Right ventricle myocardium superior (tissue), 1 donor: ENCODE results near the gene APP. TPM values are rescaled to one million over a fixed set of nuclear protein-coding genes. Genes with fewer than 3 reads are reported as not detected.

Source experiments
- ATAC-seq: fragments of 200-7000 bp; cut with Tn5 transposase; one replicate; pipeline ENCODE4 v1.9.1; 2020; ENCODE audit warnings: mild to moderate bottlenecking; ENCODE audit not compliant: poor library complexity
- DNase-seq: peaks from one replicate; pipeline ENCODE4 v3.0.0-alpha.2; 2020
- intact Hi-C: fragments of 100-400 bp; cut with DNase I; formaldehyde crosslinking; loops from one replicate; pipeline ENCODE4 v1.11.2; 2022
- total RNA-seq: library from RNA; stranded (reverse); fragmentation: NEBNext Ultra II Directional; extraction: Animal tissue kit (Norgen Biotek cat#: 25700); gene quantifications from one replicate; pipeline ENCODE4 v1.2.1, GENCODE V29; 2021
- donor health status: DM: no; HTN: yes; CAD: no; lungs with severe emphysema.

The APP gene
- total RNA-seq, 1 donor from 2014 or later = 292 TPM

DNA sequence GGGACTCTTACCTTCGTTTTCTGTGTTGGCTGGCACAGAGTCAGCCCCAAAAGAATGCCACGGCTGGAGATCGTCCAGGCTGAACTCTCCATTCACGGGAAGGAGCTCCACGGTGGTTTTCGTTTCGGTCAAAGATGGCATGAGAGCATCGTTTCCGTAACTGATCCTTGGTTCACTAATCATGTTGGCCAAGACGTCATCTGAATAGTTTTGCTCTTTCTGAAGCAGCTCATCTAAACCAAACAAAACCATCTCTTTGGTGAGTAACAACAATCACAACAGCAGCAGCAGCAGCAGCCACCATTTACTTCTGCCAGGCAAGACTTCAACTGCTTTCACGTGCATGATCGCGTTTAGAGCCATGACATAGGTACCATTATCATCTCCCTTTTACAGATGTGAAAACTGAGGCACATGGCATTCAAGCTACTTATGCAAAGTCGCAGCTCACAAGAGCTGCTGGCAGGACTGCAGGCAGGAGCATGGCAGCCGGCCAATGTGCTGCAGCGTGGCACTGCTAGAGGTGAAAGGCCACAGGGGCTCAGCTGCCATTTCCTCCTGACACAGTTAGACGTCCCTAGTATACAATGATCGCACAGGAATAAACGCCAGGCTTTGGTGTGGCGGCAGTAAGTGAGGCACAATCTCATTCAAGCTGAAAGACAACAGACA, 258.7 kb downstream of the APP start:
- intact Hi-C loops = no loop called here
- DNase-seq (peak; percentile 69), ATAC-seq (no peak)

DNA sequence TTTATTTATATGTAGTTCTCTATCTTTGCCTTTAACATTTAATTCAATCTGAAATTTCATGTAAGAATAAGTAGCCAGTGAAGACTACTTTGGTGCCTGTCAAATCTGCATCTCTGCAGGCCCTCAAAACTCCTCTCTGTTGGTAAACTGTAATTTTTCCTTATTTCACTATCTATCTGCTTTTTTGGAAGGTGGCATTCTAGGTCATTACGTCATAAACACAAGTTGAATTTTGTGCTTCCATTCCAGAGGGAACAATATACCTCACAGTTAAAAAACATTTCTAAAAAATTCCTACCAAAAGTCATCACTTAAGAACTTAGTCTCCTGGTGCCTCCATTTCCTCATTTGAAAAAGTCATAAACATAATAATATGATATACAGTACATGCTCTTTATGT, 259.8 kb downstream of the APP start:
- ATAC-seq = no peak
- intact Hi-C loops = no loop called here
- no peak for DNase-seq

DNA sequence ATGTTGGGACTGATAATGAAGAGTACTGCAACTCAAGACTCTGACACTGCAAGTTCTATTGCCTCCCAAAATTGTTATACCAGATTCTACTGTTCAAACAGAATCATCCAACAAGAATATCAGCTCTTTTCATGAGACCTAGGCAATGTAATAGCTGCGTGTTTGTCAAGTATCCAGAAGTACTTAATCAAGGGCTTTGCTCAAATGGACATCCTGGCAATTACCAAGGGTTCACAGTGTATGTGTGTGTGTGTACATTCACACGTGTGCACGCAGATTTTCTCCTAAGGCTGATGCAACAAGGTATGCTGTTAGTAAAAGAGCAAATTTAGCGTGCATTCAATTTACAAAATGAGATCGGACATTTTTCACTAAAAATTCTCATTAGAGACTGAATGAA, 261.2 kb downstream of the APP start:
- ATAC-seq (no peak), DNase-seq (no peak)
- intact Hi-C loops = no loop called here

DNA sequence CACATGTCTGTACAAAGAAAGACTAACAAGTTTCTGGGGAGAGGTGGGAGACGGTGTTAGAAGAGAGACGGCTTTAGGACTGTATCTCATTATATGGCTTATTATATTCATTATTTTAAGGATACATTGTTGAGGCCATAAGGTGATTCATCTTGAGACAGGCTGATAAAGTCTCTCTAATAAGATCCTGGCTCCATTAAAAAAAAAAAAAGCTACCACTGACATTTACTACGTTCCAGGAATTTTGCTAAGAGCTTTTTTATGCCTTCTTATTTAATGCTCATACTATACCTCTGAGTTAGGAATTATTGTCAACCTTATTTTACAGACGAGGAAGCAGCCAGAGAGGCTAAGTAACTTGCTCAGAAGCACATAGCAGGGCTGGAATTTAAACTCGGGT, 262.1 kb downstream of the APP start:
- intact Hi-C loops = no loop called here
- DNase-seq = no peak
- ATAC-seq = no peak

DNA sequence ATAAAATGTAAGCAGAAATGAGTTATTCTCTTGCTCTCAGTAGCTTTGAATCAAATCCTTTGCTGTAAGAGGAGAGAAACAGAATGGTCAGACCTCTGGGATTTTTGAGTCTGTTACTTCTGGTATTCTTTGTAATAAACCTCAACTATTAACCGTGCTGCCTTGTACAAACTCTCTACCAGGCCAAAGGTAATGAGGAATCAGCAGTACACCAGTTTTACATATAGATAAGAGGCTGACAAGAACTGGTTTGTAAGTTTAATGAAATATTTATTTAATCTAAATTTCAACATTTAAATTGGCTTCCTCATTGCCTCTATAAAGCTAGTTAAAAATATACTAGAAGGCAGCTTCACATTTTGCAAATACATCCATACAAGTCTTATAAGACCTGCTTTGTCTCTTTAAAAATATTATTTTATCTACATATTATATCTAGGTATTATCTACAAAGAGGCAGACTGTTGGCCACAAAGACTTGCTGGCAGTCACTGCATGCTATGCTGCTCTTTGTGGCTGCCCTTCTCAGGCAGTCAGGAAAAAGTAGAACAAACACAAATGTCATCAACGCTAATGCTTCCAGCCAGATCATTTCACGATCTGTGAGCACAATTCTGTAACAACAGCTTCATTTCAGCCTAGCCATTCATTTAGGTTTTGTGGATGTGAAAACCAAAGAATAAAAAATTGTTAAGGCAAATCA, 262.8 kb downstream of the APP start:
- ATAC-seq = peak; percentile 54
- intact Hi-C loops = no loop called here

DNA sequence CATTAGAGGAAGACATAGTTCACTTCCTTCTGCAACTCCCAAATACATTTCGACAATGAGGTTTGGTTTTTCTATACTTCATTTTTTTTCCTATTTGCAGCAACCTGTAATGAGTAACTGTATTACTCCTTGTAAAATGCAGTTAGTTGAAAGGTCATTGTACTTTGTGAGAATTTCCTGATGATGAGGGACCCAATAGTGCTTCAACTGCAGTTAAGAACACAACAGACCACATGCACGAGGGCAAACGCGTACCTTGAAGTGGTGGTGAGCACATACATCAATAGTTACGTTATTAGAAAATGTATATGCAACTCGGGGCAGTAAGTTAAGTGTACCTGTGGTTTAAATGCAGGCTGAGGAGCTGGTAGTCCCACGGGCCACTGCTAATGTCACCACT, 264.0 kb downstream of the APP start:
- ATAC-seq (no peak), DNase-seq (no peak)
- intact Hi-C loops = no loop called here

More for the DNA sequence above, 262.8 kb downstream of the APP start:
- DNase-seq = no peak

DNA sequence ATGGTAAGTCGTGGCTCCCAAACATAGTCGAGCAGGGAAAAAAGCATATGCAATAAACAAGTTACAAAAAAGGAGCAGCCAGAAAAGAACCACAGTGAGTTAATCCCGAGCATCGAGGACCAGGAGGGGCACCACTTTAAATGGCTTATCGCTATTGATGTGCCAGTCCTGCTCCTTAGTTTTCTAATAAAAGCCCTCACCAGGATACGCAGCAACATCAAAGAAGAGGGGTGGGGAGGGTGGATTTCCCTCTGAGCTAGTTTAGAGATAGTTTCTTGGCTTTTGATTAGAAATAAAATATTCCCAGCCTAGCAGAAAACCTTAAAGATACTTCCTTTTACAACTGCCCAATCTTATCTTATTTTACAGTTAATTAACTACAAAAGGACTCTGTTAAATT, 265.4 kb downstream of the APP start:
- ATAC-seq (no peak), DNase-seq (no peak)
- intact Hi-C loops = no loop called here

DNA sequence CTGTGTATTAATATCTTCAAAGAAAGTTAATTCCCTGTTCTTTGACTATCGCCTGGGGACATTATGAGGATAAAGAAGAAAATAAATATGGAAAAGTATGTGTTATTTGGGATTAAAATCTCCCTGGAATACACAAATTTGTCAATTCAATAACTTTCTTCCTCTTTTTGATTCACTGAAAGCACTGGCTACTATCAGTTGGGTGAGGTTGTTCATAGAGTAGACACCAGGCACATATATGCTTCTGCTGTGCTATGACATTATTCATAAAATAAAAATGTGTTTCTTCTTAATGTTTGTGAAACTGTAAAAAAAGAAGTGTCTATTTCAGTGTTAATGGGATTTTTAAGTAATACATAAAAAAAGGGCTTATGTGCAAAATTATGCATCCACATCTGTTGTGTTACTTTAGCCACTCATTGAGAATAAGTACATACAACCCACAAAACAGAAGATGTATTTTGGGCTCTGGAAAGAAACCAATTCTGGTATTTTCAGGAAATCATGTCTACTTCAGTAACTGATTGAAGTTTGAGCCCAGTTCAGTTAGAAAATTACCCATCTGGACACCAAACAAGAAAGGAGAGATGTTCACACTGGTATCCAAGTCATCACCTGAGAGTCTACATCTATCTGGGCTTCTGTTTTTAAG, 266.4 kb downstream of the APP start:
- DNase-seq (no peak), ATAC-seq (no peak)
- intact Hi-C loops = no loop called here

DNA sequence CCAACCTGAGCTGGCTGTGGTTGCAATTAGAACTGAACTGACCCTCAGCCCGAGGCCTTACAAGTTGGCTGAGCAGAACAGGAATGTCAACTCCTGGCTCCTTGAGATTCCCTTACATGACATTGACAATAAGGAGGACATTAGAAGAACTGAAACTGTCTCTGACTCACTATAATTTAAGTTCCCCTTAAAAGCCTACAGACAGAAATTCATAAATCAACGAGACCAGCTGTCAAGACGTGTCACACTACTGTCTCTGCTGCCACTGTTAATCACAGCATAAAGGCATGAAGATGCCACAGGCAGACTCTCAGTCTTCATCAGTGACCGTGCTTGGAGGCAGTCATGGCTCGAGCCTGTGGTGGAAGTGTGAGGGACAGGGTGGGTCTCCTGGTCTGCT, 267.0 kb downstream of the APP start:
- intact Hi-C loops = no loop called here
- DNase-seq (no peak), ATAC-seq (peak; percentile 24)

DNA sequence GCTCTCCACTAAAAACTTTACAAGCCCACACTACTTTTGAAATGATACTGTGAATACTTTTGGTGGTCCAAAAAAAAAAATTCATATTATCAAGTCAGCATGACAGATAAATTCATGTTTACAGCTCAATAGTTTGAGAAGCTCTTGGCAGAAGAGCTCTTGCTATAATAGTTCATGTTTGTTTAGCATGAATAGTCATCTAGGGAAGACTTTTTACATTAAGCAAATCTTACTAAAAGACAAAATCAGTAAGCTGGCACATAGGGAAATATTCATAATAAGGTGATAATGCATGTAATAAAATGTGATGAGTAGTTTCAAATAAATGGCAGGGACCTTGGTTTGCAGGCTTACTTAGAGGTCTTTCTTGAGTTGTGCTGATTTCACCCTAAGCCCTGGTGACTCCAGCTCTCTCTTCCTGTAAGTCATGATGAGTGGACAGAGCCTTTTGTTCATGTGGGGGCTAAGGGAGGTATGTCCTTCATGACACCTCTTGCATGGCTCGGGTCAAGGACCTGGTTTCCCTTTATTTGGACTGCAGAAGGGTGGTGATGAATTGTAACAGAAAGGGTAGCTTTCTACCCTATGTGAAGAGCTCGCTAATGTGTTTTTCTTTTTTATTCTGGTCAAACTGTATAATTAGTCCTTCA, 269.1 kb downstream of the APP start:
- ATAC-seq = no peak
- no peak for DNase-seq
- intact Hi-C loops = no loop called here

DNA sequence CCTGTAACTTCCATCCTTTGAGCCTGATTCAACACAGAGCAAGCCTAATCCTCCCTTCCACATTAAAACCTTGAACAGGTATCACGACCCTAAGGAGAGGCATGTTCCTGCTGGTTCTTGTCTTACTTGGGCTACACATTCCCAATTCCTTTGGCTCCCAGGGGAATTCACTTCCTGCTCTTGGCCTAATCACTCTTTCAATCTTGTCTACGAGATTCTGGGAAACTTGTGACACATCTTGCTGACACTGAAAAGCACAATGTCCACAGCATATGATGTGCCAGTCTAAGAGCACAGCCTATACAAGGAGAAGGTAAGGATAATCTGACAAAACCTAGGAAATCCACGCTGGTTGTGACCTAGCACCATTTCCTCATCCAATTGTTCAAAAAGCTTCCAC, 271.9 kb downstream of the APP start:
- intact Hi-C loops = loop anchor here (5.0 kb wide), 1 partner anchor 274 kb away; the partner anchor contains the start of gene APP
- DNase-seq (no peak), ATAC-seq (no peak)

DNA sequence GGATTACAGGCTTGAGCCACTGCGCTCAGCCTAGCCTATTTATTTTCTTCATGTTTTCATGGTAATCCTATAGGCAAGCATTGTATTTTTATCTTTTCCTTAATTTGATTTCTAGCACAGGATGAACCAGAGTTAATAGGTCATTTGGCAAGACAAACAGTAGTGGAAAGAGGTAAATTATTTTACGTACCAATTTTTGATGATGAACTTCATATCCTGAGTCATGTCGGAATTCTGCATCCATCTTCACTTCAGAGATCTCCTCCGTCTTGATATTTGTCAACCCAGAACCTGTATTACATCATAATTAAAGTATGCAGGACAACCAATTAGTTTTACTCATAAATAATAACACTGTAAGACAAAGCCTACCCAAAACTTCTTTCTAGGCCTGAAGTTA, 273.2 kb downstream of the APP start:
- ATAC-seq = no peak
- DNase-seq = no peak
- intact Hi-C loops = loop anchor here (5.0 kb wide), 1 partner anchor 275 kb away; the partner anchor contains the start of gene APP

DNA sequence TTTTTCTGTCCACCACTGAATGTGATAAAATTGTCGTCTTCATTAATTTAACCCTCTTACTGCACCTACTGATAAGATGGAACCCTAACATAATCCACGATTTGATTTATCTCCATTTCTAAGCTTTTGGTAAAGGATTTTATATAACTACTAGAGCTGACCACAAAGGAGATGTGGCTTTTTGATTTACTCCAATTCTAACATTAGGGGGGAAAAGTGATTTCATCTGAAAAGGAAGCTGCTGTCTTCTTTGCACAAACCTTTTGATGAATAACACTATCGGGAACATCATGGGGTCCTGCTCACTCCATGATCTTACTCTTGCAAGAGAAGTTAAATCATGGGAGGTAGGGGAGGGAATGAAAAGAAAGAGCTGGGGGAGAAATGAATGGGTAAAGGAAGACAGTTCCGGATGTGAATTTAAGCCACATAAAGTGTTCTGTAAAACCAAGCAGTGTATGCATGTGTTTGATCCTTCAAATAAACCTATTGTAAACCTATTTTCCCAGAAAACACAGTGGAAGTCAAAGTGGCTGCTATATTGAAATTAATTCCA, 274.0 kb downstream of the APP start:
- intact Hi-C loops = loop anchor here (5.0 kb wide), 1 partner anchor 276 kb away; the partner anchor contains the start of gene APP
- no peak for ATAC-seq
- DNase-seq = no peak

DNA sequence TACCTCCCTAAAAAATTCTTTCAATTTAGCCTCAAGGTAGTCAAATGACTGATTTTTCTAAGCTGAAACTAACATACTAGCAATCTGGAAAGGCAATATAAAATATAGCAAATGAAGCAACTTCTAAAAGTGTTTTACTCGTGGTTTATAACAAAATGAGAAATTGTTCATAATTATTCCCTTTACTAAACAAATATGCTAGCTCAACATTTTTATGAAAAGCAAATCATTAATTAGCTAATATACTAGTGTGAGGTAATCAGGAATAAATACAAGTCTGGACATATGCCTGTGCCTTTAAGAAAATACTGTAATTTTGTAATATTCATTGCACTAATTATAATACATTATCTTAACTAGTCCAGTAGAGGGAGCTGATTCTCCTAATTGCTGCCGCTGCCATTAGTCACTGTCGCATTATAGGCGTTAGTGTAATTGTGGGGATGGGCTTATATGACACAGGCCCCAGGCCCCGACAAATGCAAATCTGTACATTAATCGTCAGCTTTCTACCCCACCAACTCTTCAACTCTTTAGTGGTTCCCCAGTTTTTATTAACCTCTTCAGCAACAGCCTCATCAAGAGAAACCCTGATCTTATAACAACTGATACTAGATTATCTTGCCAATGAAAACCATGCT, 274.9 kb downstream of the APP start:
- ATAC-seq = peak; percentile 82
- no peak for DNase-seq
- intact Hi-C loops = loop anchor here (5.0 kb wide), 1 partner anchor 277 kb away; the partner anchor contains the start of gene APP

DNA sequence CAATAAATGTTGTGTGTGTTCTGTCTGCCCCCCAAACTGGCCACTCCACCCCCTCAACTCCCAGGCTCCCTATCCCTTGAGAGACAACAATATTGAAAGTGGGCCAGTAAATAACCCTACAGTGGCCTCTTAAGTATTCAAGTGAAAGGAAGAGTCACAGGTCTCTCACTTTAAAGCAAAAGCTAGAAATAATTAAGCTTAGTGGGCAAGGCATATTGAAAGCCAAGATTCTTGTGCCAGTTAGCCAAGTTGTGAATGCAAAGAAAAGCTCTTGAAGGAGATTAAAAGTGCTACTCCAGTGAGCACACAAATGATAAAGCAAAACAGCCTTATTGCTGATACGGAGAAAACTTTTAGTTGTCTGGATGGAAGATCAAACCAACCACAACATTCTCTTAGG, 277.4 kb downstream of the APP start:
- DNase-seq (no peak), ATAC-seq (no peak)
- intact Hi-C loops = no loop called here

DNA sequence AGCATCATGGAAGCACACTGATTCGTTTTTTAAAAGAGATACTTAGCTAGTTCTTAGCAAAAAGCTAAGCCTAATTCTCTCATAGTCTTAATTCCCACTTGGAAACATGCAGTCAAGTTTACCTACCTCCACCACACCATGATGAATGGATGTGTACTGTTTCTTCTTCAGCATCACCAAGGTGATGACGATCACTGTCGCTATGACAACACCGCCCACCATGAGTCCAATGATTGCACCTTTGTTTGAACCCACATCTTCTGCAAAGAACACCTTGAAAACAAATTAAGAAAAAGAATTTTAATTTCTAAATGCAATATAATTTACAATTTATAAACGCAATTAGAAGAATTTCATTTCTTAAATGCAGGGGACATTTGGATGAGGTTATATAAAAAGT, 279.0 kb downstream of the APP start:
- intact Hi-C loops = no loop called here
- no peak for ATAC-seq
- DNase-seq = no peak

DNA sequence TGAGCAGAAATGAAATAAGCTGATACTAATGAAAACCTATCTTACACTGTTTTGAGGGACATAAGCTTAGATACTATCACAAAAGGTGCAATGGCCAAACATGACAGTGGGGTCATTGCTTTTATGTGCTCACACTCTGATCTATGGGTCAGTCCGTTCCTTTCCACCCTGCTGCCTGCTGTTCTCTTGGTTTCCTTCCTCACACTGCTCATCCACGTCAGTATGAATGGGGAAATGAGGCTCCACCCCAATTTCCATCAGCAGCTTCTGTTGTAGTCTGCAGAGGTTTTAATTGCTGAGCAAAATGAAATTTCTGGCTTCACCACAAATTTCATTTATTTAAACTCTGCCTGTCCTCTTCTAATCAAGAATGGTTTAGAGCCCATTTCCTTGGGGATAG, 280.6 kb downstream of the APP start:
- intact Hi-C loops = no loop called here
- ATAC-seq = no peak
- DNase-seq = no peak

DNA sequence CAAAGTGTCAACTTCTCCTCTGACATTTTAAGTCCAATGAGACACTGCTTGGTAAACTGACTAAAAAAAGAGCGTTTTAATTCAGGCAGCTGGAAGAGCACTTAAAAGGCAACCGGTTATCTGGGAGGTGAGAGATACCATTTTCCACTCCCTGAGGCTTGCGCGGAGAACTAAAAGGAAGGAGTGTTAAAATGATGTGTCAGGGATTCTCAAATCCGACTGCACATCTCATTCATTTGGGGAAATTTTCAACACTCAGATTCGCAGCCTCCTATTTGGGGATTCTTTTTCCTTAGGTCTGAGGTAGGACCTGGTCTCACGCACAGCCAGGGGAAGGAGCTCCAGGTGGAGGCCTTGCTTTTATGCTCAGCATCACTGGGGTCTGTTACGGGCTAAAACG, 281.9 kb downstream of the APP start:
- intact Hi-C loops = no loop called here
- no peak for ATAC-seq
- DNase-seq = no peak
